HG03342 (cell line): ENCODE results near the gene CCDC120.

Experiments used
- ATAC-seq: cut with Tn5 transposase; IDR thresholded peaks from one replicate; pipeline ENCODE4 v1.9.1; 2021; ENCODE audit warnings: mild to moderate bottlenecking, moderate library complexity; ENCODE audit not compliant: unreplicated experiment

Gene CCDC120, protein sequence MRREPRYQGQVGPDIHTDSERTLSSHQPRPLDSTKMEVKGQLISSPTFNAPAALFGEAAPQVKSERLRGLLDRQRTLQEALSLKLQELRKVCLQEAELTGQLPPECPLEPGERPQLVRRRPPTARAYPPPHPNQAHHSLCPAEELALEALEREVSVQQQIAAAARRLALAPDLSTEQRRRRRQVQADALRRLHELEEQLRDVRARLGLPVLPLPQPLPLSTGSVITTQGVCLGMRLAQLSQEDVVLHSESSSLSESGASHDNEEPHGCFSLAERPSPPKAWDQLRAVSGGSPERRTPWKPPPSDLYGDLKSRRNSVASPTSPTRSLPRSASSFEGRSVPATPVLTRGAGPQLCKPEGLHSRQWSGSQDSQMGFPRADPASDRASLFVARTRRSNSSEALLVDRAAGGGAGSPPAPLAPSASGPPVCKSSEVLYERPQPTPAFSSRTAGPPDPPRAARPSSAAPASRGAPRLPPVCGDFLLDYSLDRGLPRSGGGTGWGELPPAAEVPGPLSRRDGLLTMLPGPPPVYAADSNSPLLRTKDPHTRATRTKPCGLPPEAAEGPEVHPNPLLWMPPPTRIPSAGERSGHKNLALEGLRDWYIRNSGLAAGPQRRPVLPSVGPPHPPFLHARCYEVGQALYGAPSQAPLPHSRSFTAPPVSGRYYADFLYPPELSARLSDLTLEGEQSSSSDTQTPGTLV

DNA sequence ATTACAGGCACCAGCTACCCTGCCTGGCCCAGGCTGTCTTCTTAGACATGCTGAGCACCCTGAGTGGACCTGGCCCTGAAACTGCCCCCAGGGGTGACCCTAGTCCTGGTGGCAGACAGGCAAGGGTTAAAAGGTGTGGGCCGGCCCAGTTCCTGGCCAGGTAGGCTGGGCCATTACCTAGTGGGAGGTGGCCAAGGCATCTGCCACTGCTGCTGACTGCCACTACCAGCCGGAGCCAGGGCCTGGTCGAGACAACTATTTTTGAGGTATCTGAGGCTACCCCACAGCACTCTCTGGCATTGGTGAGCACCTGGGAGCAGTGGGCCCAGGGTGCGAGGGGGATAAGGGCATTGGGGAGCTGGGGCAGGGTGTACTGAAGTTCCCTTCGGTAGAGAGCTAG, at the start of gene CCDC120:
Gene CCDC120 (plus strand): TSS at position 206 of the 400 bp plus-strand sequence. CDS start 3,043 bp downstream, outside the sequence.
- ATAC-seq: no peak

- no peak for ATAC-seq
Observed at GRCh38 chrX:49019050-49019449, 39.7 kb upstream of the CCDC120 start.

- ATAC-seq: no peak
Observed at GRCh38 chrX:49019599-49020249, 39.1 kb upstream of the CCDC120 start.

DNA sequence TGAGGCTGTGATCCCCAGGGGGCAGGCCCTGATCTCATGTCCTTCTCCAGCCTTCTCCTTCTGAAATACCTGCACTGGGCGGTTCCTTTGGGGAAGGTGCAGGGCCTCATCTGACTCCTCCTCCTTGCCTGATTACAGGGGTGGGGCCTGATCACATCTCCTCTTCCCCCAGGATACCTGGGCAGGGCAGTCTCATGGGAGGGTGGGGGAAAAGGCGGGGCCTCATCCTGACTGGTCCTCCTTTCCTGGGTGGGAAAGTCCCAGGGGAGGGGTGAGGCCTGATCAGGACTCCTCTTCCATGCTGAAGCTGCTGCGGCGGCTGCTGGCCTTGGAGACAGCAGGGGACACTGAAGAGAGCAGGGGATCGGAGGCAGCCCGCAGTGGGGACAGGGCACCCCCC, 28.9 kb upstream of the CCDC120 start:
- no peak for ATAC-seq

DNA sequence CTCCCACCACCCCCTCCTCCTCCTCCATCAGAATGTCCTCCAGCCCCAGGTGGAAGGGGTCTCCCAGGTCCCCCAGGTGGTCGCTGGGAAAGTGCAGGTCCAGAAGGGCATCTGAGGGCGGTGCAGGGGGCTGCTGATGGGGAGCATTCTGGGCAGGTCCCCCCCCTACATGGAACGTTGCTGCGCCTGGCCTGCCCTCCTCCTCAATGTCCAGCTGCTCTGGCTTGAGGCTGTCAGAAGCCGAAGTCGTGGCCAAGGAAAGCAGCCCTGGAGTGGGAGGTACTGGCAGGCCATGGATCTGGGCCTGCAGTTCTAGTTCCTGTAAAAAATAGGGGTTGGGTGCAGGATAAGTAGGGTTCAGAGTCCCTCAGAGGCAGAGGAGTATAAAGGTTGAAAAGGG, 28.5 kb upstream of the CCDC120 start:
- no peak for ATAC-seq

GRCh38 chrX:49037883-49038475, 20.8 kb upstream of the CCDC120 start:
- ATAC-seq: no peak

GRCh38 chrX:49039598-49040375, 19.0 kb upstream of the CCDC120 start:
- ATAC-seq: no peak

- ATAC-seq: no peak
Observed at GRCh38 chrX:49040376-49040955, 18.3 kb upstream of the CCDC120 start.

DNA sequence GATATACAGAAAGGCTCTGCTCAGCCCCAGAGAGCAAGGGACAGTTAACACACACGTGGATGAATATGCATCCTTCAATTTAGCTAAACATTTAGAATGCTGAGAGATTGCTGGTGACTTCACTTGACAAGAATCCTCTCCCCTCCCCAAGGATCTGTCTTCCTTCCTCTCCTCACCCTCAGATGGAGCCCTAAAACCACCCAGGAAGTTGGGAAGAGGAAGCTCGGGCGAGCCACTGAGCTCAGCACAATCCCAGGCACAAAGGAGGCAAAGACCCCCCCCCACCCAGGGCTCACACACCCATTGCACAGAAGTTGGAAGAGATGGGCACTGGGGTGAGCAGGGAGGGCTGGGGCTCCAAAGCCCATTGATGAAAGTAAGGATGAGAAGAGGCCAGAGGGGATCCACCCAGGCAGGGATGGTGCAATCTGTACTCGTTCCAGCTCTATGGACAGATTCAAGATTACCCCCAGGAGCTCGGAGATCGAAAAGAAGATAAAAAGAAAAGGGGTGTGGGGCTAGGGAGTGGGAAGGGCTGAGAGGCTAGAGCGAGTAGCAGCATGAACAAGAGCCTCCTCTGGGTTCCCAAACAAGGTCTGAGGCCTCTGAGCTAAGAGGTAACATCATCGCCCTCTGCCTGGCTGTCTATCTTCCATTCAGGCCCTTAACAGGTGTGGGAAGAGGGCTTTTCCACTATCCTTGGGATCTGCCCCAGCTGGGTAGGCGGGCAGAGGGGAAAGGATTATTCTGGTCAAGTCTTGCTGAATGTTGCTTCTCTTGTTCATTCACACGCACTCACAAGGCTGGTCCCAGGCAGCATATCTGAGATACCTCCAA, 16.8 kb upstream of the CCDC120 start:
- ATAC-seq: no peak

DNA sequence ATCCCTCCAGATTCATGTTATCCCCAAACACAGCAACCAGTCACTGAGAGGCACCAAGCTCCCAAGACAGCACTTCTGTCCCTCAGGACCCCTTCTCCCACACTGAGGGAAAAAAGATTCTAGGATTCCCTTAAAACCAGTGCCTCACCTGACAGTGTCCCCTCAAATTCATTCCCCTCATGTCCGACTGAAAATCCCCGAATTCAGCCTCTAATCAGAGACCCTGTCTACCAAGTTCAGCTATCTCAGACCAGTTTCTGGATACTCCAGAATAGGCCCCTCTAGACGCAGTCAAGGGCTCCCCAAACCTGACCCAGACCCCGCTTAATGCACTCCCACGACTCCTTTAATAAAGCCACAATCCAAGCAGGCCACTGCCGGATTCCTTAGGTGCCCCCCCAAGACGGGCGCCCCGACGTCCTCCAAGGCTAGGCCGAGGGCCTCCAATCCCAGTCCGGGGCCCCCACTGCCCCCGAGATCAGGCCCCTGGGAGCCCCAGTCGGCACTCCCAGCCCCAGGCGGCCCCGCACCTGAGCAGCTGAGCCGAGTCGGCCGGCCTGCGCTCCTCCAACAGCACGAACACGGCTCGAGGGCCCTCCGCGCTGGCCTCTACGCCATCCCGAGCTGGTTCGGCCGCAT, 16.1 kb upstream of the CCDC120 start:
- no peak for ATAC-seq

DNA sequence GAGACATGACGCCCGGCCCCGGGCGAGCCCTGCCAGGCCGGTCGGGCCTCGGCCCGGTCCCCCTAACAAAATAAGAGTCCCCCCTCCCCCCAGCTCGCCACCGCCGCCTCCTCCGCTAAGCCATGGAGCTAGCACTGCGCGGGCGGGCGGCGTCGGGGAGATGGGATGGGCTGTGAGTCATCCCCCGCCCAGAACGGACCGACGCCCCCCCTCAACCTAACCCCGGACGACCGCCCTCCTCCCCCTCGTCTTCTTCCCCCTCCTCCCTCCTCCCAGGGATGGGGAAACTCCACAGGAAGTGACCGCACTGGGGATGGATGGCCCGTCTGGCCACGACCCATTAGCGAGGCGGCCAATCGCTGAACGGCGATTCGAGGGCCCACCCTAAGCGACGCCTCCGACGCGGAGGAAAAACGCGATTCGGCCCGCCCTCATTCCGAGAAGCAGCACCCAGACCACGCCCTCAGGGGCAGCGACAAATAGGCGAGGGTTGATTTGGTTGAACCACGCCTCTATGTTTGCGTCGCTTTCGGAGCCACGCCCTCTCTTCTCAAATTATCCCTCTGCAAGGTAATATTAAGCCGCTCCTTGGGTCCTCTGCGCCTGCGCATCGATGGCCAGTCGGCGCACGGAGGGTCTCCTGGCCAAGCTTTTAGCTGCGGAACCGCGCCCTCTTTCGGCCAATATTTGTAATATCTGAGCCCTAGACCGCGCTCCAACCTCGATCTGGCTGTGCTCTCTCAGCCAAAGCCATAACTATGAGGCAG, 15.4 kb upstream of the CCDC120 start, which contains the start of gene TFE3:
Gene TFE3 (minus strand): TSS at position 138 of the 767 bp plus-strand sequence. CDS start 131 bp downstream, at position 7.
- ATAC-seq: peak; percentile 87

GRCh38 chrX:49043987-49044281, 14.9 kb upstream of the CCDC120 start:
- ATAC-seq: no peak

- ATAC-seq: no peak
Observed at GRCh38 chrX:49053223-49054072, 5.4 kb upstream of the CCDC120 start.

DNA sequence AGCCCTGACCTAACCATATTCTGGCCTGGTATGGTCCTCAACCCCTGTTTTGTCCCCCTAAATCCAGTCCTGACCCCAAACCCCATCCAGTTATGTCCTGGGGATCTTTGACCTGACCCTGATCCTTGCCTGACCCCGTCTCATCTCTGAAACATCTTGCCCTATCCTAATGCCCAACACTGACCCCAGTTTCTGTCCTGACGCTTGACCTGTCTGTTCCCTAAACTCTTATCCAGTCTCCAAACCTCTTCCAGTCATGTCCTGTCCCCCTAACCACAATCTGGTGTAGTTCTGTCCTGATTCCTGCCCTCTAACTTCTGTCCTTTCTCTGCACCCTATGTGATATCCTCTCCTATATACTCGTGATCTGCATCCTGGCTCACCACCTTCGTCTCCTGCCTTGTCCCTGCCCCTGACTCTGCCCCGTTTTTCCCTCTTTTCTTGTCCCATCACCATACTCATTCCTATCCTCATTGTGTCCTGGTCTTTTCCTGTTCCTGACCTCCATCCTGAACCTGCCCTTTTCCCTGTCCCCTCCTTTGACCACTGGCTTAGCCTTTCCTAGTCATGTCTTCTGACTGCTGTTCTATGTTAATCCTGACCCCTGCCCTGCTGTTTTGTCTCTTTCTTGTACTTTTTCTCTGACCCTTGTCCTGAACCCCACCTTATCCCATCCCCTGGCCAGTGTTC, 4.6 kb upstream of the CCDC120 start:
- no peak for ATAC-seq

DNA sequence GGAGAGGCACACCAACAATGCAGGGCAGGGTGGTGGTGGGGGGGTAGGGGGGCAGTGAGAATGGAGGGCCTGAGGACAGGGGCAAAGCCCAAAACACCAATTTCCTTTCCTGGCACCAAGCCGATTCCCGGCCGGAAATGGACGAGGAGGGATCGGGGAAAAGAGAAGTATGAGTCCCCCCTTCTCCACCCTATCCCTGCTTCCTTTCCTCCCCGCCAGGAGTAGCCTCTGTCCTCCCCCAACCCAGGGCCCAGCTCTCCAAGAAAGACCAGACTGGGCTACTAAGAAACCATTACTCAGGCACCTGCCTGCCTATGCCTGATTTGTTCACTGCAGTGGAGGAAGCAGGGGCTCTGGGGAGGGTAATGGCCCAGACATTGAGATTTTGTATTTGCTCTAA, 402 bp downstream of the CCDC120 start:
- ATAC-seq: no peak

GRCh38 chrX:49059681-49060085, 884 bp downstream of the CCDC120 start:
- no peak for ATAC-seq

GRCh38 chrX:49060914-49061313, 2.1 kb downstream of the CCDC120 start:
- ATAC-seq: no peak
